Caki2 (cell line): Measurements from ENCODE around the gene NAA35. TPM values are rescaled to one million over a fixed set of nuclear protein-coding genes. Genes with fewer than 3 reads are reported as not detected.
"Not testable (repeated sequence)": the region's sequence is repeated elsewhere in the genome, so short reads cannot be mapped to it uniquely, and the experiment has no call there.

Experiments used
- DNase-seq: peaks from one replicate; pipeline ENCODE4 v3.0.0-alpha.2; 2015; ENCODE audit warnings: low read depth
- in situ Hi-C: cut with HindIII; loops from 2 replicates; pipeline ENCODE4 v1.10.0; 2016; ENCODE audit warnings: low sequenced_read_pairs, low pct_unique_long_range_greater_than_20kb, mixed read lengths
- total RNA-seq: library from RNA; depleted of rRNA; stranded (reverse); fragments of >200 nt; shearing (Covaris generic); gene quantifications from 2 replicates; pipeline ENCODE4 v1.2.3, GENCODE V29; 2014; ENCODE audit warnings: low replicate concordance; rRNA removed

NAA35 gene
- total RNA-seq, 1 experiment from 2014 or later, result 6.8 TPM

DNA sequence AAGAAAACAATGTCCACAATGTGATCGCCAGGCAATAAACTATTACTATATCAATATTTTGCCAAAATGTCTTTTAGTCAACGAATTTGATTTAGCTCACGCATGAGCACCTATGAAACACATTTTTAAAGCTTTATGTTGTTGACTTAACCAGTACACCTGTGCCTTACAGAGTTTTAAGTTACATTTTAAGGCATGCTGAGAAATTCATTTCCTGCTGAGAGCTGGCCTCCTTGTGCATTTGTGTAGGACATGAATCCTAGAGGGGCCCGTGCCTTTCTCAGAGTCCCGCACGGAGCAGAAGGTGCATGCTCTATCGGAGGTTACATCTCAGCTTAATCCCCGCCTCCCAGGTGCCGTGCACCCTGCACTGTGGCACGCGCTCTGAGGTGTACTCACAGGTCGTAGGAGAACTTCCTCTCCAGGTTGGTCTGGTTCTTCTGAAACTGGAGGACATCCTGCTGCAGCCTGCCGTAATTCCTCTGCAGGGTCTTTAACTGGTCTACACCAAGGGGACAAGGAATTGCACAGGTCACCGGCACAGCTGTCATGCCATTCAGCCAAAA is 105.2 kb downstream of the NAA35 start:
- in situ Hi-C loops, result no loop called here
- DNase-seq, result no peak

DNA sequence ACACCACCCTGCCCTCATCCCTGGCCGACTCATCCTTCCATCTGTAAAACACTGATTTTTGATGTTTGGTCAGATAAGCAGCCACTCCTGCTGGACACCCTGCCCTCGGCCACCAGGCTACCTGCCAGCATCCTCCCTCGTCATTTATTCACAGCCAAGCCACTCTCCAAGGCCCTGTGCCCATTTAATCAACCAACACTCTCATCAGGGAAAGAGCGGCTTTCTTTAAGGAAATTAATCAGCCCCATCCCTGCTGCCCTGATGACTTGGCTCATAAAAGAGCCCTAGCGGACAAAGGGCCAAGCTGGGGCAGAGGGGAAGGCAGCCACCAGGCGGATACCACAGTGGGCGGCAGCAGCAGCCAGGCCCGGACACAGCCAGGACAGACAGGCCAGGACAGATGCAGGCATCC is 106.0 kb downstream of the NAA35 start:
- DNase-seq, result no peak
- in situ Hi-C loops, result no loop called here

DNA sequence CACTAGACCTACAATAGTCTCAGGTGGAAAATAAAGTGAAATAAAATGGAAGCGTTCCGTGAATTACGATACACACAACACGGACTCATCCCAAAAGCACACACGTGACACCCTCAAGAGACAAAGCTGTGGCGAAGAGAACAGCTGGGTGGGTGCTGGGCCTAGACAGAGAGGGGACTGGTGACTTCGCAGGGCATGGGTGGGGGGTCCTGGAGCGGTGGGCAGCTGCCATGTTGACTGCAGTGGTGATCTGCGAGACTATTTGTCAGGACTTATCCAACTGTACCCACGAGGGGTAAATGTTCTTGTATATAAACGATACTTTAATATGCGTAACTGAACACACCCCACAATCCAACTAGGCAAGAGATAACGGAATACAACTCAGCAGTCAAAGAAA is 106.4 kb downstream of the NAA35 start:
- DNase-seq, result no peak
- in situ Hi-C loops, result no loop called here

DNA sequence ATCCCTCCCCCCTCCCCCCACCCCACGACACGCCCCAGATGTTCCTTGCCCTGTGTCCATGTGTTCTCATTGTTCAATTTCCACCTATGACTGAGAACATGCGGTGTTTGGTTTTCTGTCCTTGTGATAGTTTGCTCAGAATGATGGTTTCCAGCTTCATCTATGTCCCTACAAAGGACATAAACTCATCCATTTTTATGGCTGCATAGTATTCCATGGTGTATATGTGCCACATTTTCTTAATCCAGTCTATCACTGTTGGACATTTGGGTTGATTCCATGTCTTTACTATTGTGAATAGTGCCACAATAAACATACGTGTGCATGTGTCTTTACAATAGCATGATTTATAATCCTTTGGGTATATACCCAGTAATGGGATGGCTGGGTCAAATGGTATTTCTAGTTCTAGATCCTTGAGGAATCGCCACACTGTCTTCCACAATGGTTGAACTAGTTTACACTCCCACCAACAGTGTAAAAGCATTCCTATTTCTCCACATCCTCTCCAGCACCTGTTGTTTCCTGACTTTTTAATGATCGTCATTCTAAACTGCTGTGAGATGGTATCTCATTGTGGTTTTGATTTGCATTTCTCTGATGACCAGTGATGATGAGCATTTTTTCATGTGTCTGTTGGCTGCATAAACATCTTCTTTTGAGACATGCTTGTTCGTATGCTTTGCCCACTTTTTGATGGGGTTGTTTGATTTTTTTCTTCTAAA is 107.2 kb downstream of the NAA35 start:
- DNase-seq, in situ Hi-C loops: not testable (repeated sequence)

DNA sequence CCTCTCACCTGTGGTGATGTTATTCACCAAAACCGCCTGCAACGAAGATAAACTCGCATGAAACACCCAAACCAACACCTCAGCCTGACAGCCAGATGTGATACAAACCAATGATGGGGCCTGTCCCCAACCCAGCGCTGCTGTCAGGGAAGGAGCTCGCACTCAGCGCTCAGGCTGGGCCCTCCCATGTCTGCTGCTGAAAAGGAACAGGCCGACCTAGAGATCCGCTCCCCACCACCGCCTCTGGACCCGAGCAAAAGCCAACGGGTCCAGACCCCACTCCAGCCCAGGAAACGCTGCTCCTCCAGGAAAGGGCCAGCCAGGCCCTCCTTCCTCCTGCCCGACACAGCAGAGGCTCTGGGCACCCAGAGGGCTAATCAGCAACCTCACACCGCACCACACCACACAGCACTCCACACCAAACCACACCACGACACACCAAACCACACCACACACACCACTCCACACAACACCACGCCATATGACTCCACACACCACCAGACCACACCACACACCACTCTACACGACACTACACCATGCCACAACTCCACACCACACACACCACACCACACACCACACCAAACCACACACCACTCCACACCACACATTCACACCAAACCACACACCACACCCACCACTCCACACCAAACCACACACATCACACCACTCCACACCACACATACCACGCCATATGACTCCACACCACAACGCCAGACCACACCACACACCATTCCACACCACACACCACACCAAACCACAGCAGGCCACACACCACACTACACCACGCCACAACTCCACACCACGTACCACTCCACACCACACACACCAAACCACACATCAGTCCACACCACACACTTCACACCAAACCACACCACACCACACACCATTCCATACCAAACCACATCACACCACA is 111.9 kb downstream of the NAA35 start:
- in situ Hi-C loops, result no loop called here
- DNase-seq, result no peak

DNA sequence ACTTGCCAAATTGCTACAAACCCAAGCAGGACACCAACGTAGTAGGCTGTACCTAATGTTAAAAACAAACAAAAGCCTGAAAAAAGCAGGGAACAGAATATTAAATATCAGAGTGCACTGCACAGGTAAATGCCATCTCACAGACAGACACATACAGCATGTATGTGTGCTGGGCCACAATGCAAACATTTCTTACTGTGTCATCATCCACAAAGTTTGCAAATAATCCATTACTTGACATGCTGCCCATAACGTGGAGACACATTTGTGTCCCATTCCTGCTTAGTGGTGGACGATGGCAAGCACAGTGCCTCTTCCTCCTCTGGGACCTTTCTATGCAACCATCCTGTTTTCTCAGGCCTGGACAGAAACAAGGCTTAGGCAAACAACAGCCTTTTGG is 113.7 kb downstream of the NAA35 start:
- DNase-seq, result no peak
- in situ Hi-C loops, result no loop called here

DNA sequence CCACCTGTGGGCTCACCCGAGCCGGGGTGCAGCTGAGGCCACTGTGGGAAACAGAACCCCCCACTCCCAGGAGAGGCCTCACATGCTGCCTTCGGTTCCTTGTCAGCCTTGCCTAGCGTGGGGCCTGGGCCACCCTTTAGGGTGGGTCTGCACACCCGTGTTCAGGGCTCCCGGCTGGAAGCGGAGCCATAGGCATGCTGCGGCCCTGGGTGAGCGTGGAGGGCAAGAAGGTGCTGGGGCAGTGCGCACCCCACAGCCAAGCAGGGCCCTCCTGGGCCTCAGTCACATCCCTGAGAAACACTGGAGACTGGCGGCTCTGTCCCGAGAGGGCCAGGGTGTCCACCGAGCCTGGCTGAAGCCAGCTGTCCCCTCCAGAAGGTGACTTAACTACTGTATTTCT is 116.5 kb downstream of the NAA35 start:
- DNase-seq, result no peak
- in situ Hi-C loops, result no loop called here

DNA sequence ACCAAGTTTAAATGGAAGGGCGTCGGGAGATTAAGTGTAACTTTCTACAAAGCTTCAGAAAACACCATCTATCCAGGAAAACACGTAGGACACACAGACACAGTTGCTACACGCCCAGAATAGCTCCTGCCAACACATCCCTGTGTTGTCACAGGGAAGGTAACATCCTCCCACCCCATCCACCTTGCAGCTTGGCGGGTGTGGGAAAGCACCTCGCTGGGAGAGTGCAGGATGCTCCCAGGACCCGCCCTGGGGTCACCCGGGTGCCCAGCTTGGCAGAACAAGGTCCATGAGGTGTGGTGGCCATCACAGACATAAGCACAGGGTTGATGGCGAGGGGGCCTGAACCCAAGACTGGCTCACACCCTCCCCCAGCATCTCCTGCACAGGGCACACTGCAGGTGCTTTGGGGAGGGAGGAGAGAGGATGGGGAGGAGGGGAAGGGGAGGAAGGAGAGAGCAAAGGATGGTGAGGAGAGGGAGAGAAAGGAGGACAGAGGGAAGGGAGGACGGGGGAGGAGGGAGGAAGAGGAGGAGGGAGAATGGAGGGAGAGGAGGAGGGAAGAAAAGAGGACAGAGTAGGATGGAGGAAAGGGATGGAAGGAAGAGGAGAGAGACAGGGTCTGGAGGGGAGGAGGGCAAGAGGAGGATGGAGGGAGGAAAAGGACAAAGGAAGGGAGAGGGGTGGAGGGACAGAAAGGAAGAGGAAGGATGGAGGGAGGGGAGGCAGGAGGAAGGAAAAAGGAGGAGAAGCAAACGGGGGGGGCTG is 121.2 kb downstream of the NAA35 start:
- in situ Hi-C loops, result no loop called here
- no peak for DNase-seq

DNA sequence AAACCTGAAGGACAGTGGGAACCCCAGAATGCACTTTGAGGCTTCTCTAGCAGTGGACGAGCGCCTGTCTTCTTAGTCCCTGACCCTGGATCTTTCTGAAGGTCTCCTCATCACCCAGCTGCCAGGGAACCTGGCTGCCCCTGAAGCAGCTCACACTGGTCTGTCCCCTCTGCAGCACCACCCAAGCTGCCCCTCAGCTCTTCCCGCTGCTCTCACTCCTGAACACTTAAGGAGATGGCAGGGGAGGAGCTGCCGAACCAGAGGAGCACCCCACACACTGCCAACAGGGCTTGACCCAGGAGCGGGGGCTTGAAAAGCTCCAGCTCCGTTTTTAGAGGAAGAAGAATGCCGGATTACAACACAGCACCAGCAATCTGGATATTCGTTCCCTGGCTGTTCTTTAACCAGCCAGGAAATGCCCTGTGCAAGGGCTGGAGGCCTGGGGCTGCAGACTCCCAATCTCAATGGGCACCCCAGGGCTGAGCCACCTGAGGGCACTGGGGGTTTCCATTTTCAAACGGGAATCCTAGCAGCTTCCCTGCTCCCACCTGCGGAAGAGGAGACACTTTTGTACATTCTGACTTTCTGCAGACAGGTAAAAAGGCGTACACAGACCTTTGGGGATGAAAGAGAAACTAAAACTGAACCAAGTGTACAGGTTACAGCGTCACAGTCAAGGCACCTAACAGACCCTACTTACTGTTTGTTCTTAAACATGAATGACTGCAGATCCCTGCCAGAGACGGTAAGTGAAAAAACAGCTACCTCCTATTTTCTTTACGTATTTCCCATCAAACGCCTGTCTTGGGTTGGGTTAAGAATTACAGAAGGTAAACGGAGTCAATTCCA is 122.1 kb downstream of the NAA35 start:
- in situ Hi-C loops, result no loop called here
- no peak for DNase-seq

DNA sequence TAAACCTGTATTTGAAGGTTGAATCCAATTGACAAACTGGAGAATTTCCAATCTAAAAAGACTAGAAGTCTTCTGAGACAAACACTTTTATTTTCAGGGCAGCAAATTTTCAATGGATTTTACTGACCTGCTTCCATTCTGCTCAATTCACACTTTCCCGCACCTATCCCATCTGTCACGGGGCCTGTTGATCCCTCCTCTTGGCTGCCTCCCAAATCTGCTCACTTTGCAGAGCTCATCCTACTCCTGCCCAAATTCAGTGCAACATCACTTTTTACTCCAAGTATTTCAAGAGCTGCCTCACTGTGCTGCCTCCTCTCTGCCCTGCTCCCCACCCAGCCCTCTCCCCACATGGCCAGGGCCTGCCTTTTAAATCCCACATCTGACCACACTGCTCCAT is 123.3 kb downstream of the NAA35 start:
- in situ Hi-C loops, result no loop called here
- no peak for DNase-seq

DNA sequence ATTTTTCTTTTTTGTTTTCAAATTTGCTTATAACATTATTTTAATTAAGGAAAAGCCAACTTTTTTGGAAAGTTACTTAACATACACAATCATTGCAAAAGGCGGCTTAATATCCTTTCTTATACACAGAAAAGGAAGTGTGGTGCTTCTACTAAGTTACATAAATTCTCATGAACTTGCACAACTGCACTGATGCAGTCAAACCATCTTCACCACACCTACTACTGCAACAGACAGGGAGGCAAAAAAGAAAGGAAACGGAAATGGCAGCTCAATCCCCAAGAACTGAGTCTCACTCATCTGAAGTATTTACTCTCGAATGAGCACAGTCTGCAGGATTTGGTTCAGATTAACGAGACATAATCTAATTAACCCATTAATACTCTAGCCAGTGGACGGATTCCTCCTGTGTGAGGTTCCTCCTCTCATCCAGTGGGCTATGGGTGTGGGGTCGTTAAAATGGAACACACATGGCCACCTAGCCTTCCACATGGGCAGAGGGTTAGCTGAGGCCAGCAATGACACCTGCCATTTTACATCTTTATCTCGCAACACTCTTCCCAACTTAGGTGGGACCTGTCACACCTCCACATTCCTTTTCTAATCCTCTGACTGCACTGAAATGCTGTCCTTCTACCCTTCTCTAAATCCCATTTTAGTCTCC is 128.4 kb downstream of the NAA35 start:
- in situ Hi-C loops, result no loop called here
- DNase-seq, result no peak

Other genes starting within 250 kb of the NAA35 start
- 5.9 and 11.1 TPM in 2 replicates for gene AGTPBP1, start 199.2 kb upstream of the NAA35 start, total RNA-seq
- 44.4 and 57.4 TPM in 2 replicates for gene GOLM1, start 158.4 kb downstream of the NAA35 start, total RNA-seq